Activated CD8-positive, alpha-beta memory T cell treated with anti-CD3 and anti-CD28 coated beads for 48 hours (primary cell): ENCODE measurements around the gene CAMKK2.
"Not testable (repeated sequence)": the region's sequence is repeated elsewhere in the genome, so short reads cannot be mapped to it uniquely, and the experiment has no call there.

Experiments used
- DNase-seq, 3 experiments: peaks; one replicate each; pipeline ENCODE4 v3.0.0-alpha.2; 2020; ENCODE audit warnings: low read depth in 2 of 3, low spot score in 2 of 3

CAMKK2 gene

DNA sequence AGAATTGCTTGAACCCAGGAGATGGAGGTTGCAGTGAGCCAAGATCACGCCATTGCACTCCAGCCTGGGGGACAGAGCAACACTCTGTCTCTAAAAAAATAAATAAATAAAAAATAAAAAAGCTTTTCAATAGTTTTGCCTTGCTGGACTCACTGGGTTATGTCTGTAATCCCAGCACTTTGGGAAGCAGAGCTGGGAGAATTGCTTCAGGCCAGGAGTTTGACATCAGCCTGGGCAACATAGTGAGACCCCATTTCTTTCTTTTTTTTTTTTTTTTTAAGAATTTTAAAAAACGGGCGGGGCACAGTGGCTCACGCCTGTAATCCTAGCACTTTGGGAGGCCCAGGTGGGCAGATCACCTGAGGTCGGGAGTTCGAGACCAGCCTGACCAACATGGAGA lies 95.4 kb downstream of the CAMKK2 start:
- not testable (repeated sequence) for DNase-seq

DNA sequence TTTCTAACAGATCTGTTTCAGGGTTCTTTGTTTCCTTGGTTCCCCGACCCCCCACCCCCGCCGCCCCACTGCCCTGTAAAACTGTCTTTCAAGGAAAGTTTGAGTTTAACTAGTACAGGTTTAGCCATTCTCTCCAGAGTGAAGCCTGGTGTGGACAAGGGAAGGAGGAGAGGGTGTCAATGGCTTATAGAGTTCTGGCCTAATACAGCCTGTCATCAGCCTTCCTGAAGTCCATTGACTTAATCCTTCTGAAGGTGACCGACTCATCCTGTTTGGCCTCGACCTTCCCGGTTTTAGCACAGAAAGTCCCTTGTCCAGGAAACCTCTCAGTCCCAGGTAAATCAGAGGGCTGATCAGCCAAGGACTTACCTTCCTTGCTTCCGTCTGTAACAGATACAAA lies 97.6 kb downstream of the CAMKK2 start:
- no peak for DNase-seq

DNA sequence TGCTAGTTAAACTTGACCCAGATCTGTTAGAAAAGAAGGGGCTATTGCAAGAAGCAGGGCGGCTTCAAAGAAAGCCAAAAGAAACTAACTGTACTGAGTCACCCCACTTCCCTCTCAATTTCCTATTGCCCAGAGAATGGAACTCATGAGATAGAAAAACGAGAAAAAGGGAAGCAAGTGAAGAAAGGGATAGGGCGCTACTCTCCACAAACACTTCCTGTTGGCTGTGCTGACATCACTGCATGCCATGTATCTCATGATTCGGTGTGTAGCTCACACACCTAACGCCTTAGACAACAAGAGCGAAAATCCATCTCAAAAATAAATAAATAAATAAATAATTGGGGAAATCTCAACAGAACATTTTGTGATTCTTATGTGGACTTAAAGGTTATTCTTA lies 99.6 kb downstream of the CAMKK2 start:
- DNase-seq, result no peak

DNA sequence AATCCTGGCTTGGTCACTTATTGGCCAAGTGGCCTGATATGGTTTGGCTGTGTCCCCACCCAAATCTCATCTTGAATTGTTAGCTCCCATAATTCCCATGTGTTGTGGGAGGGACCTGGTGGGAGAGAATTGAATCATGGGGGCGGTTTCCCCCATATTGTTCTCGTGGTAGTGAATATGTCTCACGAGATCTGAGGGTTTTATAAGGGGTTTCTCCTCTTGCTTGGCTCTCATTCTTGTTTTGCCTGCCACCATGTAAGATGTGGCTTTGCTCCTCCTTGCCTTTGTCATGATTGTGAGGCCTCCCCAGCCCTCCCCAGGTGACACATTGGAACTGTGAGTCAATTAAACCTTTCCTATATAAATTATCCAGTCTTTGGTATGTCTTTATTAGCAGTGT lies 105.4 kb downstream of the CAMKK2 start:
- DNase-seq, result no peak

DNA sequence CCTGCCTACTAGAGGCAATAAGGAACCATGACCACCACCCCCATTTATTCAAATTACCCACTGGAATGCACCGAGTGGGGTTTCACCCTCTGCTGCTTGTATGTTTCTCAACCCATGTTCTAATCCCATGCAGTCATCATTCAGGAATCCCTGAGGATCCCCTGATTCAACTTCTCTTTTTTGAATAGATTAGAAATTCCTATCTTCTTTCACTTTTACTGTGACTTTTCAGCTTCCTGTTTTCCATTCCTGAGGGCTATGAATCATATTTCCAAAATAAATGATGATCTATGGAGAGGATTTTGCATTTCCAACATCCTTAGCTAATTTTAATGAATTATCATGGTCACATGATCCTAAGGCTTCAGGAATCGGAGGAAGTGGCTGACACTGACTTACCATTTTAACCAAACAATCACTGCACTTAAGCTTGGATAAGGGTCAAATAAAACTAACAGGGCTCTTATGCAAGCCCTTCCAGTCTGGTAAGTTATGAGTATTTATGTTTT lies 105.9 kb downstream of the CAMKK2 start:
- DNase-seq, result no peak

DNA sequence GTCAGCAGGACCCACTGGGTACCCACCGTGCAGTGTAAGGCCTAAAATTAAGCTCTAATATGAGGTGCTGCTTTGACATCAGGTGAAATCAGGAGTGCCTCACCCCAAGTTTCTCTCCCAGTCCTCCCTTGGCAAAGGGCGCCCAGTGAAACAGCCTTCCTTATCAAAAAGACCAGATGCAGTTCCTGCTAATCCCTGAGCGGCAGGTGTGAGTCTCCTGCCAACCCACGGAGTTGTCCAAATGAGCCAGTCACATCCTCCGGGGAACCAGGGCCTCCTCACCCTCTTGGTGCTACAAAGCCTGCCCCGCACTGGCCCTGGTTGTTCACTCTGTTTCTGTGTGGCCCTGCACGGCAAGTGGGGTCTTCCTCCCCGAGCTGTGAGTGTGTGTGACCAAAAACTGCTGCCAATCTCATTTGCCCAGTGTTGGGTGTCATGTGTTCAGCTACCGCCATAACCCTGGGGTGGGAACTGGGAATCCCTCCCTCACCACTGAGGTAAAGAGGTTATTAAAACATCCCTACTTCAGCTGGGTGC lies 106.8 kb downstream of the CAMKK2 start:
- DNase-seq, result no peak

DNA sequence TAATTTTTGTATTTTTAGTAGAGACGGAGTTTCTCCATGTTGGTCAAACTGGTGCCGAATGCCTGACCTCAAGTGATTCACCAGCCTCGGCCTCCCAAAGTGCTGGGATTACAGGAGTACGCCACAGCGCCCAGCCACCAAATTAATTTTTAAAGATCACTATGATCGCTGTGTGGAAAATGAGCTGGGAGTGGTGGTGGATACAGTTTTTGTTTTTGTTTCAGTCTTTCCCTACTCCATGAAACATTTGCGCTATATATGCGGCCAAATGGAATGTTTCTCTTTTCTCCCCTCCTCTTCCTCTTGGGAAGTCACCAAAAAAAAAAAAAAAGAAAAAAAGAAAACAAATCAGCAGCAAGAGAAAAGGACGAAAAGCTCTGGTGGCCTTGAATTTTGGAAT lies 107.4 kb downstream of the CAMKK2 start:
- DNase-seq, result no peak

DNA sequence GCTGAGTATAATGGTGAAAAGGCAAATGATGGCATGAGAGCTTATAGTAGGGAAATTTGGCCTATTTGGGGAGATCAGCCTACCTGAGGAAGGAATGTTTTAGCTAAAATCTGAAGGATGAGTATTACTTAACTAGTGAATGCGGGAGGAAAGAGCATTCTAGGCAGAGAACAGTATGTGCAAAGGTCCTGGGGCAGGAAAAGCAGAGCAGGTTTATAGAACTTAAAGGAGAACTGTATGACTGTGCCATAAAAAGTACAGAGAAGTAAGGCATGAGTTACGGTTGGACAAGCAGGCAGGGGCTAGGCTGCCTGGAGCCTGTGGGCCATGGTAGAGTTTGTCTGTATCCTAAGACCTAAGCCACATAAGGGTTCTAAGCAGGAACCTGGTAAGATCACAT lies 108.3 kb downstream of the CAMKK2 start:
- DNase-seq, result no peak
